Panc1 (cell line): ENCODE measurements around the gene CD6. TPM values are rescaled to one million over a fixed set of nuclear protein-coding genes. Genes with fewer than 3 reads are reported as not detected.

ENCODE experiments used
- ATAC-seq: fragments of 200-7000 bp; cut with Tn5 transposase; 2 replicates; pipeline ENCODE4 v1.9.1; 2020; ENCODE audit warnings: mild to moderate bottlenecking, moderate library complexity
- BruUV-seq: library from RNA; stranded (reverse); fragments of 400-500 nt; replicated peaks from 2 replicates; lab custom pipeline; 2021; lab: Mats Ljungman, UMichigan
- CTCF ChIA-PET: fragments of 300-600 bp; sonication (Branson Sonifier 250); formaldehyde crosslinking; loops from one replicate; lab custom pipeline; 2022; ENCODE audit warnings: antibody characterized with exemption; lab: Charles Lee
- POLR2A ChIA-PET: fragments of 300-600 bp; sonication (Branson Sonifier 250); formaldehyde crosslinking; loops from one replicate; lab custom pipeline; 2022; ENCODE audit warnings: antibody characterized with exemption; lab: Charles Lee
- DNase-seq: peaks from one replicate; pipeline ENCODE4 v3.0.0-alpha.2; 2010; ENCODE audit warnings: low read depth, low spot score
- H3K27ac ChIP-seq: 2 replicates; pipeline ENCODE4 v1.5.1; 2011; ENCODE audit warnings: mild to moderate bottlenecking, low read length, inconsistent platforms
- H3K27me3 ChIP-seq: fragments of 200-500 bp; sonication (Bioruptor generic); 2 replicates; pipeline ENCODE4 v1.6.0; 2014; ENCODE audit warnings: low read length, inconsistent platforms; ENCODE audit not compliant: control insufficient read depth, insufficient read depth
- H3K36me3 ChIP-seq: fragments of 200-500 bp; sonication (Bioruptor generic); 2 replicates; pipeline ENCODE4 v1.5.1; 2014; ENCODE audit warnings: inconsistent platforms, mild to moderate bottlenecking, low read length, moderate library complexity; ENCODE audit not compliant: control insufficient read depth, insufficient read depth
- H3K4me1 ChIP-seq: 2 replicates; pipeline ENCODE4 v1.5.1; 2011; ENCODE audit warnings: inconsistent platforms, mild to moderate bottlenecking, low read length, moderate library complexity; ENCODE audit not compliant: control insufficient read depth, insufficient read depth
- H3K4me3 ChIP-seq, 2 experiments: 2 replicates each; pipeline ENCODE4 v1.5.1; 2011 to 2012; ENCODE audit warnings: low read depth in 2 of 2, low read length in 2 of 2, mild to moderate bottlenecking in 2 of 2, inconsistent platforms in 1 of 2, moderate library complexity in 1 of 2
- H3K9me3 ChIP-seq: fragments of 200-500 bp; sonication (Bioruptor generic); 2 replicates; pipeline ENCODE4 v1.5.1; 2014; ENCODE audit warnings: low read depth, mild to moderate bottlenecking, inconsistent platforms, low read length, moderate library complexity; ENCODE audit not compliant: control insufficient read depth, insufficient read depth
- POLR2AphosphoS5 ChIP-seq: IDR thresholded peaks from 2 replicates; pipeline ENCODE4 v1.6.1; 2012; ENCODE audit warnings: mild to moderate bottlenecking, low read depth, low read length, moderate library complexity
- SIN3A ChIP-seq: IDR thresholded peaks from 2 replicates; pipeline ENCODE4 v1.6.1; 2012; ENCODE audit warnings: low read depth, mild to moderate bottlenecking, low read length, moderate library complexity, borderline replicate concordance; ENCODE audit not compliant: insufficient read depth
- TCF7L2 ChIP-seq: IDR thresholded peaks from 2 replicates; pipeline ENCODE4 v1.6.1; 2011; ENCODE audit warnings: mild to moderate bottlenecking, low read depth, low read length, inconsistent platforms
- in situ Hi-C: cut with HindIII; loops from 2 replicates; pipeline ENCODE4 v1.10.0; 2016; ENCODE audit warnings: low sequenced_read_pairs, low pct_unique_long_range_greater_than_20kb
- intact Hi-C: fragments of 100-400 bp; cut with micrococcal nuclease; formaldehyde crosslinking; loops from one replicate; pipeline ENCODE4 v1.10.0; 2022; ENCODE audit not compliant: unreplicated experiment
- total RNA-seq: library from RNA; stranded (reverse); gene quantifications from one replicate; pipeline ENCODE4 v1.2.1, GENCODE V29; 2021; ENCODE audit not compliant: unreplicated experiment
- TF ChIP-seq, protein P1 (sequence below), 2 experiments: IDR thresholded peaks; 2 replicates each; pipeline ENCODE4 v1.6.1; 2011 to 2012; ENCODE audit warnings: low read depth in 2 of 2, control low read depth in 1 of 2, low read length in 1 of 2, mild to moderate bottlenecking in 1 of 2, moderate library complexity in 1 of 2; ENCODE audit not compliant: insufficient read depth in 1 of 2
- TF ChIP-seq, protein P2 (sequence below): fragments of 450-650 bp; IDR thresholded peaks from 2 replicates; pipeline ENCODE4 v1.5.1; 2017; ENCODE audit warnings: mild to moderate bottlenecking

The CD6 gene
- total RNA-seq, 1 experiment from 2014 or later: 1.1 TPM

DNA sequence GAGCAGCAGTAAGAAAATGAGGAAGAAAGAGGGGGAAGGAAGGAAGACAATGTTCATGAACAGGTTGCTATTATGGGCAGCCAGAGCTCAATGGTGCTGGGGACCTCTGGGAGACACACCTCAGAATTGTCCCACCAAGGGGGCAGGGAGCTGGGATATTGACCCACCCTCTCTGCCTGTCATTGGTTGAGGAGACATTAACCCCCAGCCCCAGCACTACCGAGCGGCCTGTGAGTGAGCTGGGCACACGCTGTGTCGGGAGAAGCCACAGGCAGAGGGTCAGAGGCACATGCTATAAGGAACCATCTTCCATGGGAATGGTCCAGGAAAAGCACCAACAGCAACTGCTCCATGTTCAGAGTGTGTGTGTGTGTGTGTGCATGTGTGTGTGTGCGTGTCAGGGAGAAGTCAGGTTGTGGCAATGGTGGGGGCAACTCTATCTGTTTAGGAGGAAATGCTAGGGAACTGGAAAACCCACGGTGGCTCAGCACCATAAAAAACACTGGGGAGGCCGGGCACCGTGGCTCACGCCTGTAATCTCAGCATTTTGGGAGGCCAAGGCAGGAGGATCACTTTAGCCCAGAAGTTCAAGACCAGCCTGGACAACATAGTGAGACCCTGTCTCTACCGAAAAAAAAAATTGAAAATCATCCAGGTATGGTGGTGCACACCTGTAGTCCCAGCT is 49.2 kb downstream of the CD6 start:
- ATAC-seq: no peak
- DNase-seq: no peak
- in situ Hi-C loops: no loop called here
- BruUV-seq: no TSS peak
- Histone ChIP-seq H3K27me3 (0 out of 2 replicates have a peak, but pooled peaks cover 4% of the 10 kb centered on the region), H3K4me3 (no peak overlapping the region), H3K9me3 (no peaks in the 10 kb centered on the region), H3K4me1 (no peaks in the 10 kb centered on the region), H3K27ac (no peak overlapping the region), H3K36me3 (no peaks in the 10 kb centered on the region)
- intact Hi-C loops: no loop called here
- ChIA-PET CTCF (no interaction called here), POLR2A (interaction anchor here (0.7 kb wide), 1 partner anchor 74 kb away, joined by 3 read pairs; no protein-coding TSS in a partner anchor)
- TF ChIP-seq TCF7L2 (no peak), POLR2AphosphoS5 (no peak), SIN3A (no peak)
- TF ChIP-seq, protein P1, sequence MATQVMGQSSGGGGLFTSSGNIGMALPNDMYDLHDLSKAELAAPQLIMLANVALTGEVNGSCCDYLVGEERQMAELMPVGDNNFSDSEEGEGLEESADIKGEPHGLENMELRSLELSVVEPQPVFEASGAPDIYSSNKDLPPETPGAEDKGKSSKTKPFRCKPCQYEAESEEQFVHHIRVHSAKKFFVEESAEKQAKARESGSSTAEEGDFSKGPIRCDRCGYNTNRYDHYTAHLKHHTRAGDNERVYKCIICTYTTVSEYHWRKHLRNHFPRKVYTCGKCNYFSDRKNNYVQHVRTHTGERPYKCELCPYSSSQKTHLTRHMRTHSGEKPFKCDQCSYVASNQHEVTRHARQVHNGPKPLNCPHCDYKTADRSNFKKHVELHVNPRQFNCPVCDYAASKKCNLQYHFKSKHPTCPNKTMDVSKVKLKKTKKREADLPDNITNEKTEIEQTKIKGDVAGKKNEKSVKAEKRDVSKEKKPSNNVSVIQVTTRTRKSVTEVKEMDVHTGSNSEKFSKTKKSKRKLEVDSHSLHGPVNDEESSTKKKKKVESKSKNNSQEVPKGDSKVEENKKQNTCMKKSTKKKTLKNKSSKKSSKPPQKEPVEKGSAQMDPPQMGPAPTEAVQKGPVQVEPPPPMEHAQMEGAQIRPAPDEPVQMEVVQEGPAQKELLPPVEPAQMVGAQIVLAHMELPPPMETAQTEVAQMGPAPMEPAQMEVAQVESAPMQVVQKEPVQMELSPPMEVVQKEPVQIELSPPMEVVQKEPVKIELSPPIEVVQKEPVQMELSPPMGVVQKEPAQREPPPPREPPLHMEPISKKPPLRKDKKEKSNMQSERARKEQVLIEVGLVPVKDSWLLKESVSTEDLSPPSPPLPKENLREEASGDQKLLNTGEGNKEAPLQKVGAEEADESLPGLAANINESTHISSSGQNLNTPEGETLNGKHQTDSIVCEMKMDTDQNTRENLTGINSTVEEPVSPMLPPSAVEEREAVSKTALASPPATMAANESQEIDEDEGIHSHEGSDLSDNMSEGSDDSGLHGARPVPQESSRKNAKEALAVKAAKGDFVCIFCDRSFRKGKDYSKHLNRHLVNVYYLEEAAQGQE (IDR thresholded peaks at IDR 0.05; ENCODE audit: insufficient read depth in 1 of 2, low read depth in 2 of 2, low read length in 1 of 2): no peak
- TF ChIP-seq, protein P2, sequence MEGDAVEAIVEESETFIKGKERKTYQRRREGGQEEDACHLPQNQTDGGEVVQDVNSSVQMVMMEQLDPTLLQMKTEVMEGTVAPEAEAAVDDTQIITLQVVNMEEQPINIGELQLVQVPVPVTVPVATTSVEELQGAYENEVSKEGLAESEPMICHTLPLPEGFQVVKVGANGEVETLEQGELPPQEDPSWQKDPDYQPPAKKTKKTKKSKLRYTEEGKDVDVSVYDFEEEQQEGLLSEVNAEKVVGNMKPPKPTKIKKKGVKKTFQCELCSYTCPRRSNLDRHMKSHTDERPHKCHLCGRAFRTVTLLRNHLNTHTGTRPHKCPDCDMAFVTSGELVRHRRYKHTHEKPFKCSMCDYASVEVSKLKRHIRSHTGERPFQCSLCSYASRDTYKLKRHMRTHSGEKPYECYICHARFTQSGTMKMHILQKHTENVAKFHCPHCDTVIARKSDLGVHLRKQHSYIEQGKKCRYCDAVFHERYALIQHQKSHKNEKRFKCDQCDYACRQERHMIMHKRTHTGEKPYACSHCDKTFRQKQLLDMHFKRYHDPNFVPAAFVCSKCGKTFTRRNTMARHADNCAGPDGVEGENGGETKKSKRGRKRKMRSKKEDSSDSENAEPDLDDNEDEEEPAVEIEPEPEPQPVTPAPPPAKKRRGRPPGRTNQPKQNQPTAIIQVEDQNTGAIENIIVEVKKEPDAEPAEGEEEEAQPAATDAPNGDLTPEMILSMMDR: no peak

- H3K27me3 ChIP-seq: 0 out of 2 replicates have a peak, but pooled peaks cover 2% of the 10 kb centered on the region
- BruUV-seq: no TSS peak
- TF ChIP-seq, protein P1 (IDR thresholded peaks at IDR 0.05; ENCODE audit: insufficient read depth in 1 of 2, low read depth in 2 of 2, low read length in 1 of 2): no peak
- TF ChIP-seq, protein P2: no peak
- TF ChIP-seq POLR2AphosphoS5 (no peak), TCF7L2 (no peak), SIN3A (no peak)
- in situ Hi-C loops (no loop called here), intact Hi-C loops (no loop called here)
- H3K27ac ChIP-seq: no peak overlapping the region
- H3K4me1 ChIP-seq: no peaks in the 10 kb centered on the region
- CTCF ChIA-PET: no interaction called here
- no peaks in the 10 kb centered on the region for H3K9me3 ChIP-seq
- ATAC-seq: no peak
- H3K36me3 ChIP-seq: no peaks in the 10 kb centered on the region
- POLR2A ChIA-PET: no interaction called here
- no peak overlapping the region for H3K4me3 ChIP-seq
- no peak for DNase-seq
Measured at GRCh38 chr11:61021661-61022212, 50.3 kb downstream of the CD6 start.
